ENCODE data around the gene LAGE3.

GRCh38 chrX:154490414-154491083, 11.5 kb upstream of the LAGE3 start, which contains the start of gene SLC10A3:
- TF ChIP-seq EZH2 (IDR thresholded peaks at IDR 0.05; ENCODE audit: borderline replicate concordance, low read length): no peak
- TF ChIP-seq CTCF (IDR thresholded peaks at IDR 0.05; ENCODE audit: low read length): no peak
